Ascending aorta (tissue), 2 donors: ENCODE results near the gene AJUBA. TPM values are rescaled to one million over a fixed set of nuclear protein-coding genes. Genes with fewer than 3 reads are reported as not detected.

Experiments used
- DNase-seq, 2 donors: peaks; one replicate each; pipeline ENCODE4 v3.0.0-alpha.2; 2019; ENCODE audit warnings: low spot score in 2 of 2
- H3K27ac ChIP-seq, 2 donors: fragments of 200-600 bp; sonication (generic); one replicate each; pipeline ENCODE4 v1.5.1; 2016 to 2017; ENCODE audit warnings: mild to moderate bottlenecking in 1 of 2
- H3K27me3 ChIP-seq: fragments of 200-600 bp; sonication (generic); one replicate; pipeline ENCODE4 v1.5.1; 2017
- H3K36me3 ChIP-seq, 2 donors: fragments of 200-600 bp; sonication (generic); one replicate each; pipeline ENCODE4 v1.5.1; 2016
- H3K4me1 ChIP-seq, 2 donors: fragments of 200-600 bp; sonication (generic); one replicate each; pipeline ENCODE4 v1.5.1; 2016 to 2017; ENCODE audit warnings: mild to moderate bottlenecking in 1 of 2
- H3K4me3 ChIP-seq, 2 donors: fragments of 200-600 bp; sonication (generic); one replicate each; pipeline ENCODE4 v1.5.1; 2016 to 2017; ENCODE audit warnings: mild to moderate bottlenecking in 1 of 2
- H3K9me3 ChIP-seq, 2 donors: fragments of 200-600 bp; sonication (generic); one replicate each; pipeline ENCODE4 v1.5.1; 2016
- CTCF ChIP-seq, 3 experiments: fragments of 200-600 bp in 2 of 3; fragments of 450-650 bp in 1 of 3; sonication (generic) in 2 of 3; IDR thresholded peaks; one replicate each; pipeline ENCODE4 v1.5.1; 2016 to 2019; ENCODE audit warnings: antibody characterized with exemption in 3 of 3, mild to moderate bottlenecking in 1 of 3, moderate library complexity in 1 of 3
- intact Hi-C: fragments of 100-400 bp; cut with DNase I; formaldehyde crosslinking; loops from one replicate; pipeline ENCODE4 v1.15.1; 2023
- total RNA-seq: library from RNA; depleted of rRNA; stranded (reverse); fragments of >200 nt; gene quantifications from one replicate; pipeline ENCODE4 v1.1.0, GENCODE V29; 2016

AJUBA gene
- total RNA-seq, 1 donor from 2014 or later = 11.6 TPM

GRCh38 chr14:23023795-23024152 is 41.4 kb upstream of the AJUBA start:
- Histone ChIP-seq H3K27ac (no peak overlapping the region), H3K9me3 (no peaks in the 10 kb centered on the region), H3K4me1 (no peaks in the 10 kb centered on the region), H3K36me3 (peaks cover 24 to 29% of the 10 kb centered on the region in 2 donors), H3K27me3 (no peaks in the 10 kb centered on the region), H3K4me3 (no peak overlapping the region)
- DNase-seq = peak in 1 of 2 donors; percentile 7
- intact Hi-C loops = no loop called here
- TF ChIP-seq CTCF (IDR thresholded peaks at IDR 0.05) = no peak

GRCh38 chr14:23023022-23023794 is 40.9 kb upstream of the AJUBA start:
- no peaks in the 10 kb centered on the region for H3K27me3 ChIP-seq
- TF ChIP-seq CTCF (IDR thresholded peaks at IDR 0.05) = no peak
- peak in 1 of 2 donors; percentile 37 for DNase-seq
- peaks cover 24% of the 10 kb centered on the region in 2 donors for H3K36me3 ChIP-seq
- no peak overlapping the region for H3K27ac ChIP-seq
- H3K4me3 ChIP-seq = no peak overlapping the region
- intact Hi-C loops = no loop called here
- H3K9me3 ChIP-seq = no peaks in the 10 kb centered on the region
- H3K4me1 ChIP-seq = no peaks in the 10 kb centered on the region

- intact Hi-C loops = no loop called here
- Histone ChIP-seq H3K27me3 (no peaks in the 10 kb centered on the region), H3K27ac (no peak overlapping the region), H3K36me3 (peaks cover 16 to 22% of the 10 kb centered on the region in 2 donors), H3K9me3 (no peaks in the 10 kb centered on the region), H3K4me1 (no peaks in the 10 kb centered on the region), H3K4me3 (no peak overlapping the region)
- no peak for DNase-seq
- no peak for TF ChIP-seq CTCF (IDR thresholded peaks at IDR 0.05)
Measured at GRCh38 chr14:23021889-23022442, 39.6 kb upstream of the AJUBA start.

GRCh38 chr14:23021434-23021833 is 39.1 kb upstream of the AJUBA start:
- Histone ChIP-seq H3K4me1 (no peaks in the 10 kb centered on the region), H3K9me3 (no peaks in the 10 kb centered on the region), H3K27ac (no peak overlapping the region), H3K27me3 (no peaks in the 10 kb centered on the region), H3K4me3 (no peak overlapping the region), H3K36me3 (peaks cover 16 to 18% of the 10 kb centered on the region in 2 donors)
- TF ChIP-seq CTCF (IDR thresholded peaks at IDR 0.05) = no peak
- DNase-seq = peak in 1 of 2 donors; percentile 18
- intact Hi-C loops = no loop called here

- DNase-seq = peak in 1 of 2 donors; percentile 27
- H3K27me3 ChIP-seq = no peaks in the 10 kb centered on the region
- H3K27ac ChIP-seq = no peak overlapping the region
- no peak for TF ChIP-seq CTCF (IDR thresholded peaks at IDR 0.05)
- peaks cover 8% of the 10 kb centered on the region in 2 donors for H3K36me3 ChIP-seq
- H3K4me1 ChIP-seq = no peaks in the 10 kb centered on the region
- no peak overlapping the region for H3K4me3 ChIP-seq
- intact Hi-C loops = no loop called here
- H3K9me3 ChIP-seq = no peaks in the 10 kb centered on the region
Measured at GRCh38 chr14:23020143-23021128, 38.1 kb upstream of the AJUBA start.
